GM12878 (cell line): ENCODE data around the gene BET1. TPM values are rescaled to one million over a fixed set of nuclear protein-coding genes. Genes with fewer than 3 reads are reported as not detected.

Experiments used
- CEBPB ChIP-seq, 2 experiments: fragments of 150-350 bp in 1 of 2; IDR thresholded peaks; 2 replicates each; pipeline ENCODE4 v1.6.1; 2012 to 2014; ENCODE audit warnings: low read depth in 2 of 2, low read length in 2 of 2, borderline replicate concordance in 1 of 2, inconsistent platforms in 1 of 2
- EED ChIP-seq: sonication (generic); IDR thresholded peaks from 2 replicates; pipeline ENCODE4 v1.6.1; 2016; ENCODE audit warnings: antibody characterized with exemption, low read depth
- ETV6 ChIP-seq, 2 experiments: fragments of 450-650 bp in 1 of 2; IDR thresholded peaks in 1 of 2; conservative IDR thresholded peaks in 1 of 2; 2 replicates each; pipeline ENCODE4 v1.6.1; 2014; ENCODE audit warnings: antibody characterized with exemption in 1 of 2, borderline replicate concordance in 1 of 2, low read depth in 1 of 2, mild to moderate bottlenecking in 1 of 2, moderate library complexity in 1 of 2
- NBN ChIP-seq: fragments of 450-650 bp; IDR thresholded peaks from 2 replicates; pipeline ENCODE4 v1.6.1; 2016
- NFYB ChIP-seq: IDR thresholded peaks from 2 replicates; pipeline ENCODE4 v1.6.1; 2011; ENCODE audit warnings: low read depth, mild to moderate bottlenecking, low read length, improper control_type of control experiment, moderate library complexity; ENCODE audit not compliant: insufficient read depth
- RFX5 ChIP-seq: IDR thresholded peaks from 2 replicates; pipeline ENCODE4 v1.6.1; 2011; ENCODE audit warnings: low read depth, low read length, improper control_type of control experiment
- SUZ12 ChIP-seq: fragments of 200-600 bp; sonication (generic); IDR thresholded peaks from one replicate; pipeline ENCODE4 v1.6.1; 2018; ENCODE audit warnings: antibody characterized with exemption, mild to moderate bottlenecking; ENCODE audit not compliant: unreplicated experiment
- polyA plus RNA-seq, 11 experiments: library from polyadenylated mRNA; depleted of rRNA in 4 of 11; unstranded in 6 of 11; stranded (reverse) in 5 of 11; fragments of >200 nt; fragmentation: Nextera tagmentation in 4 of 11; fragmentation: Illumina TruSeq in 1 of 11; extraction: Ambion mirVana in 4 of 11; extraction: Trizol in 1 of 11; gene quantifications; 1 replicate in 1 of 11; 2 replicates in 10 of 11; pipeline versions ENCODE4 v1.2.1 to v1.2.3, GENCODE V29; 2011 to 2016; ENCODE audit warnings: inconsistent platforms in 2 of 11, missing spikeins in 2 of 11, low read depth in 1 of 11
- total RNA-seq, 4 experiments: library from RNA; depleted of rRNA in 3 of 4; stranded (reverse); fragments of >200 nt in 3 of 4; fragmentation: Illumina TruSeq in 1 of 4; extraction: Trizol in 1 of 4; gene quantifications; 2 replicates each; pipeline versions ENCODE4 v1.2.1 to v1.2.3, GENCODE V29; 2013 to 2021
- TF ChIP-seq, protein P1 (sequence below): IDR thresholded peaks from 2 replicates; pipeline ENCODE4 v1.6.1; 2011; ENCODE audit warnings: borderline replicate concordance, low read depth, mild to moderate bottlenecking, moderate library complexity, low read length; ENCODE audit not compliant: insufficient read depth, poor library complexity, severe bottlenecking
- TF ChIP-seq, protein P2 (sequence below): fragments of 450-650 bp; IDR thresholded peaks from 2 replicates; pipeline ENCODE4 v1.6.1; 2017; ENCODE audit warnings: mild to moderate bottlenecking, low read depth, inconsistent platforms; ENCODE audit not compliant: poor library complexity, severe bottlenecking
- TF ChIP-seq, protein P3 (sequence below): IDR thresholded peaks from 2 replicates; pipeline ENCODE4 v1.6.1; 2012; ENCODE audit warnings: improper control_type of control experiment, low read depth, low read length; ENCODE audit not compliant: insufficient replicate concordance

The BET1 gene
- total and polyA plus RNA-seq, 10 of the 15 experiments (the other 5 are each of a cell fraction or from before 2014, with no cell fraction given), result 12.5 to 99.5 (median 28.4) TPM

DNA sequence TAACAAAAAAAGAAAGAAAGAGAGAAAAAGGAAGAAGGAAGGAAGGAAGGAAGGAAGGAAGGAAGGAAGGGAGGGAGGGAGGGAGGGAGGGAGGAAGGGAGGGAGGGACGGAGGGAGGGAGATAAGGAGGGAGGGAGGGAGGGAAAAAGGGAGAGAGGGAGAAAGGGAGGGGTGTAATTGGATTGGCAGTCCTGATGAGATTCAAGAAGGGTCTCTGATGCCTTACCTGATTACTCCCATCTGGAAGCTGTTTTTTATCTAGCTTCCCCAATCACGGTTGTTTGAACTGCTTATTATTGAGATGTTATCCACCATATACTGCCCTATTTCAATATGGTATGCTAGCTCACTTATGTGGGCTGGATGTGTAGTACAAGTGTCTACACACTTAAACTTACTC lies 55.3 kb downstream of the BET1 start (continued):
- TF ChIP-seq, protein P1, sequence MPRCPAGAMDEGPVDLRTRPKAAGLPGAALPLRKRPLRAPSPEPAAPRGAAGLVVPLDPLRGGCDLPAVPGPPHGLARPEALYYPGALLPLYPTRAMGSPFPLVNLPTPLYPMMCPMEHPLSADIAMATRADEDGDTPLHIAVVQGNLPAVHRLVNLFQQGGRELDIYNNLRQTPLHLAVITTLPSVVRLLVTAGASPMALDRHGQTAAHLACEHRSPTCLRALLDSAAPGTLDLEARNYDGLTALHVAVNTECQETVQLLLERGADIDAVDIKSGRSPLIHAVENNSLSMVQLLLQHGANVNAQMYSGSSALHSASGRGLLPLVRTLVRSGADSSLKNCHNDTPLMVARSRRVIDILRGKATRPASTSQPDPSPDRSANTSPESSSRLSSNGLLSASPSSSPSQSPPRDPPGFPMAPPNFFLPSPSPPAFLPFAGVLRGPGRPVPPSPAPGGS, result no peak
- TF ChIP-seq RFX5, result no peak
- TF ChIP-seq SUZ12, result no peak
- TF ChIP-seq EED, result no peak
- TF ChIP-seq, protein P2, sequence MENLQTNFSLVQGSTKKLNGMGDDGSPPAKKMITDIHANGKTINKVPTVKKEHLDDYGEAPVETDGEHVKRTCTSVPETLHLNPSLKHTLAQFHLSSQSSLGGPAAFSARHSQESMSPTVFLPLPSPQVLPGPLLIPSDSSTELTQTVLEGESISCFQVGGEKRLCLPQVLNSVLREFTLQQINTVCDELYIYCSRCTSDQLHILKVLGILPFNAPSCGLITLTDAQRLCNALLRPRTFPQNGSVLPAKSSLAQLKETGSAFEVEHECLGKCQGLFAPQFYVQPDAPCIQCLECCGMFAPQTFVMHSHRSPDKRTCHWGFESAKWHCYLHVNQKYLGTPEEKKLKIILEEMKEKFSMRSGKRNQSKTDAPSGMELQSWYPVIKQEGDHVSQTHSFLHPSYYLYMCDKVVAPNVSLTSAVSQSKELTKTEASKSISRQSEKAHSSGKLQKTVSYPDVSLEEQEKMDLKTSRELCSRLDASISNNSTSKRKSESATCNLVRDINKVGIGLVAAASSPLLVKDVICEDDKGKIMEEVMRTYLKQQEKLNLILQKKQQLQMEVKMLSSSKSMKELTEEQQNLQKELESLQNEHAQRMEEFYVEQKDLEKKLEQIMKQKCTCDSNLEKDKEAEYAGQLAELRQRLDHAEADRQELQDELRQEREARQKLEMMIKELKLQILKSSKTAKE, result no peak
- no peak for TF ChIP-seq CEBPB (IDR thresholded peaks at IDR 0.05; ENCODE audit: borderline replicate concordance in 1 of 2, low read depth in 2 of 2, low read length in 2 of 2)
- TF ChIP-seq ETV6 (conservative IDR thresholded peaks at IDR 0.05 in 1 of 2, IDR thresholded peaks at IDR 0.05 in 1 of 2; ENCODE audit: borderline replicate concordance in 1 of 2, low read depth in 1 of 2), result no peak
- TF ChIP-seq, protein P3, sequence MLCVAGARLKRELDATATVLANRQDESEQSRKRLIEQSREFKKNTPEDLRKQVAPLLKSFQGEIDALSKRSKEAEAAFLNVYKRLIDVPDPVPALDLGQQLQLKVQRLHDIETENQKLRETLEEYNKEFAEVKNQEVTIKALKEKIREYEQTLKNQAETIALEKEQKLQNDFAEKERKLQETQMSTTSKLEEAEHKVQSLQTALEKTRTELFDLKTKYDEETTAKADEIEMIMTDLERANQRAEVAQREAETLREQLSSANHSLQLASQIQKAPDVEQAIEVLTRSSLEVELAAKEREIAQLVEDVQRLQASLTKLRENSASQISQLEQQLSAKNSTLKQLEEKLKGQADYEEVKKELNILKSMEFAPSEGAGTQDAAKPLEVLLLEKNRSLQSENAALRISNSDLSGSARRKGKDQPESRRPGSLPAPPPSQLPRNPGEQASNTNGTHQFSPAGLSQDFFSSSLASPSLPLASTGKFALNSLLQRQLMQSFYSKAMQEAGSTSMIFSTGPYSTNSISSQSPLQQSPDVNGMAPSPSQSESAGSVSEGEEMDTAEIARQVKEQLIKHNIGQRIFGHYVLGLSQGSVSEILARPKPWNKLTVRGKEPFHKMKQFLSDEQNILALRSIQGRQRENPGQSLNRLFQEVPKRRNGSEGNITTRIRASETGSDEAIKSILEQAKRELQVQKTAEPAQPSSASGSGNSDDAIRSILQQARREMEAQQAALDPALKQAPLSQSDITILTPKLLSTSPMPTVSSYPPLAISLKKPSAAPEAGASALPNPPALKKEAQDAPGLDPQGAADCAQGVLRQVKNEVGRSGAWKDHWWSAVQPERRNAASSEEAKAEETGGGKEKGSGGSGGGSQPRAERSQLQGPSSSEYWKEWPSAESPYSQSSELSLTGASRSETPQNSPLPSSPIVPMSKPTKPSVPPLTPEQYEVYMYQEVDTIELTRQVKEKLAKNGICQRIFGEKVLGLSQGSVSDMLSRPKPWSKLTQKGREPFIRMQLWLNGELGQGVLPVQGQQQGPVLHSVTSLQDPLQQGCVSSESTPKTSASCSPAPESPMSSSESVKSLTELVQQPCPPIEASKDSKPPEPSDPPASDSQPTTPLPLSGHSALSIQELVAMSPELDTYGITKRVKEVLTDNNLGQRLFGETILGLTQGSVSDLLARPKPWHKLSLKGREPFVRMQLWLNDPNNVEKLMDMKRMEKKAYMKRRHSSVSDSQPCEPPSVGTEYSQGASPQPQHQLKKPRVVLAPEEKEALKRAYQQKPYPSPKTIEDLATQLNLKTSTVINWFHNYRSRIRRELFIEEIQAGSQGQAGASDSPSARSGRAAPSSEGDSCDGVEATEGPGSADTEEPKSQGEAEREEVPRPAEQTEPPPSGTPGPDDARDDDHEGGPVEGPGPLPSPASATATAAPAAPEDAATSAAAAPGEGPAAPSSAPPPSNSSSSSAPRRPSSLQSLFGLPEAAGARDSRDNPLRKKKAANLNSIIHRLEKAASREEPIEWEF, result no peak
- no peak for TF ChIP-seq NBN
- no peak for TF ChIP-seq NFYB
